HEK293 (cell line): ENCODE data around the gene XPO1.
"Not testable (repeated sequence)": the region's sequence is repeated elsewhere in the genome, so short reads cannot be mapped to it uniquely, and the experiment has no call there.

Experiments used
- CTCF ChIA-PET: fragments of 350-600 bp; formaldehyde crosslinking; extraction: SDS; loops from one replicate; lab custom pipeline; 2021; ENCODE audit warnings: antibody characterized with exemption; lab: Yijun Ruan, JAX
- POLR2A ChIA-PET: fragments of 300-600 bp; formaldehyde crosslinking; extraction: SDS; loops from one replicate; lab custom pipeline; 2020; ENCODE audit warnings: antibody characterized with exemption, inconsistent platforms; lab: Yijun Ruan, JAX
- H3K27ac ChIP-seq: fragments of 200-500 bp; sonication (Bioruptor generic); 2 replicates; pipeline ENCODE4 v1.5.1; 2014; ENCODE audit warnings: low read depth, low read length, control low read depth, inconsistent platforms; ENCODE audit errors: extremely low read depth
- H3K36me3 ChIP-seq, 2 experiments: fragments of 200-500 bp in 1 of 2; sonication (Bioruptor generic) in 1 of 2; 1 replicate in 1 of 2; 2 replicates in 1 of 2; pipeline ENCODE4 v1.5.1; 2014 to 2017; ENCODE audit warnings: inconsistent platforms in 2 of 2, low read length in 2 of 2; ENCODE audit not compliant: control insufficient read depth in 2 of 2, insufficient read depth in 1 of 2
- H3K4me1 ChIP-seq: fragments of 200-500 bp; sonication (Bioruptor generic); 2 replicates; pipeline ENCODE4 v1.5.1; 2014; ENCODE audit warnings: mild to moderate bottlenecking, low read length, inconsistent platforms; ENCODE audit not compliant: control insufficient read depth, insufficient read depth
- H3K4me3 ChIP-seq: 2 replicates; pipeline ENCODE4 v1.5.1; 2011; ENCODE audit warnings: low read depth, mild to moderate bottlenecking, control low read depth, low read length, moderate library complexity
- H3K9me3 ChIP-seq: fragments of 200-500 bp; sonication (Bioruptor generic); 2 replicates; pipeline ENCODE4 v1.5.1; 2014; ENCODE audit warnings: low read depth, low read length, inconsistent platforms; ENCODE audit not compliant: control insufficient read depth, insufficient read depth
- HOXA7 ChIP-seq: sonication (generic); formaldehyde crosslinking; IDR thresholded peaks from 2 replicates; pipeline ENCODE4 v1.8.1; 2022; ENCODE audit warnings: missing genetic modification reagents, borderline replicate concordance
- KLF7 ChIP-seq: fragments of 450-650 bp; formaldehyde crosslinking; IDR thresholded peaks from 2 replicates; pipeline ENCODE4 v1.5.1; 2016; ENCODE audit warnings: missing biosample characterization, missing genetic modification characterization, borderline replicate concordance
- KLF9 ChIP-seq: fragments of 450-650 bp; formaldehyde crosslinking; IDR thresholded peaks from 2 replicates; pipeline ENCODE4 v1.5.1; 2016; ENCODE audit warnings: missing biosample characterization, missing genetic modification characterization, low read depth
- MYNN ChIP-seq: fragments of 450-650 bp; formaldehyde crosslinking; IDR thresholded peaks from 2 replicates; pipeline ENCODE4 v1.5.1; 2016; ENCODE audit warnings: missing biosample characterization, missing genetic modification characterization, borderline replicate concordance
- OSR2 ChIP-seq: fragments of 450-650 bp; formaldehyde crosslinking; IDR thresholded peaks from 2 replicates; pipeline ENCODE4 v1.5.1; 2016; ENCODE audit warnings: missing biosample characterization, missing genetic modification characterization
- SCRT1 ChIP-seq: fragments of 450-650 bp; formaldehyde crosslinking; IDR thresholded peaks from 2 replicates; pipeline ENCODE4 v1.5.1; 2016; ENCODE audit warnings: missing biosample characterization, missing genetic modification characterization, borderline replicate concordance
- YY2 ChIP-seq: fragments of 450-650 bp; formaldehyde crosslinking; IDR thresholded peaks from 2 replicates; pipeline ENCODE4 v1.5.1; 2016; ENCODE audit warnings: missing biosample characterization, missing genetic modification characterization
- ZBTB20 ChIP-seq: fragments of 450-650 bp; formaldehyde crosslinking; IDR thresholded peaks from 2 replicates; pipeline ENCODE4 v1.5.1; 2016; ENCODE audit warnings: missing biosample characterization, missing genetic modification characterization
- ZNF138 ChIP-seq: fragments of 450-650 bp; formaldehyde crosslinking; IDR thresholded peaks from 2 replicates; pipeline ENCODE4 v1.5.1; 2016; ENCODE audit warnings: missing biosample characterization, missing genetic modification characterization, borderline replicate concordance
- ZNF19 ChIP-seq: fragments of 450-650 bp; formaldehyde crosslinking; IDR thresholded peaks from 2 replicates; pipeline ENCODE4; 2016; ENCODE audit warnings: missing biosample characterization, missing genetic modification characterization, low read depth
- ZNF221 ChIP-seq: fragments of 450-650 bp; formaldehyde crosslinking; IDR thresholded peaks from 2 replicates; pipeline ENCODE4 v1.5.1; 2017; ENCODE audit warnings: missing biosample characterization, missing genetic modification characterization, borderline replicate concordance
- ZNF23 ChIP-seq: fragments of 450-650 bp; formaldehyde crosslinking; IDR thresholded peaks from 2 replicates; pipeline ENCODE4 v1.5.1; 2016; ENCODE audit warnings: missing biosample characterization, missing genetic modification characterization, borderline replicate concordance
- ZNF391 ChIP-seq: fragments of 450-650 bp; formaldehyde crosslinking; IDR thresholded peaks from 2 replicates; pipeline ENCODE4 v1.5.1; 2016; ENCODE audit warnings: low read depth, missing biosample characterization, missing genetic modification characterization, borderline replicate concordance
- ZNF416 ChIP-seq: fragments of 450-650 bp; formaldehyde crosslinking; IDR thresholded peaks from 2 replicates; pipeline ENCODE4 v1.5.1; 2016; ENCODE audit warnings: missing biosample characterization, missing genetic modification characterization
- ZNF473 ChIP-seq: fragments of 450-650 bp; formaldehyde crosslinking; IDR thresholded peaks from 2 replicates; pipeline ENCODE4 v1.5.1; 2017; ENCODE audit warnings: missing biosample characterization, missing genetic modification characterization
- ZNF510 ChIP-seq: fragments of 450-650 bp; formaldehyde crosslinking; IDR thresholded peaks from 2 replicates; pipeline ENCODE4 v1.5.1; 2018; ENCODE audit warnings: mild to moderate bottlenecking, missing genetic modification characterization, missing biosample characterization; ENCODE audit not compliant: insufficient replicate concordance
- ZNF610 ChIP-seq: fragments of 450-650 bp; formaldehyde crosslinking; IDR thresholded peaks from 2 replicates; pipeline ENCODE4 v1.5.1; 2016; ENCODE audit warnings: missing biosample characterization, missing genetic modification characterization, borderline replicate concordance
- ZNF658 ChIP-seq: fragments of 450-650 bp; formaldehyde crosslinking; IDR thresholded peaks from 2 replicates; pipeline ENCODE4; 2016; ENCODE audit warnings: missing biosample characterization, missing genetic modification characterization
- ZNF677 ChIP-seq: fragments of 450-650 bp; IDR thresholded peaks from 2 replicates; pipeline ENCODE4 v1.5.0; 2018; ENCODE audit warnings: missing biosample characterization, mild to moderate bottlenecking, missing genetic modification characterization, moderate library complexity
- ZNF768 ChIP-seq: fragments of 450-650 bp; formaldehyde crosslinking; IDR thresholded peaks from 2 replicates; pipeline ENCODE4 v1.5.1; 2018; ENCODE audit warnings: missing biosample characterization, mild to moderate bottlenecking, missing genetic modification characterization
- ZSCAN16 ChIP-seq: fragments of 450-650 bp; formaldehyde crosslinking; IDR thresholded peaks from 2 replicates; pipeline ENCODE4 v1.5.1; 2016; ENCODE audit warnings: missing biosample characterization, missing genetic modification characterization
- ZXDB ChIP-seq: fragments of 450-650 bp; formaldehyde crosslinking; IDR thresholded peaks from 2 replicates; pipeline ENCODE4 v1.5.1; 2016; ENCODE audit warnings: missing biosample characterization, missing genetic modification characterization
- TF ChIP-seq, protein P1 (sequence below): fragments of 450-650 bp; formaldehyde crosslinking; IDR thresholded peaks from 2 replicates; pipeline ENCODE4 v1.5.1; 2016; ENCODE audit warnings: missing biosample characterization, missing genetic modification characterization
- TF ChIP-seq, protein P2 (sequence below): fragments of 450-650 bp; formaldehyde crosslinking; IDR thresholded peaks from 2 replicates; pipeline ENCODE4 v1.5.1; 2017; ENCODE audit warnings: missing biosample characterization, mild to moderate bottlenecking, missing genetic modification characterization, moderate library complexity
- TF ChIP-seq, protein P3 (sequence below): fragments of 450-650 bp; IDR thresholded peaks from 2 replicates; pipeline ENCODE4 v1.5.1; 2018; ENCODE audit warnings: missing biosample characterization, missing genetic modification characterization

The XPO1 gene

DNA sequence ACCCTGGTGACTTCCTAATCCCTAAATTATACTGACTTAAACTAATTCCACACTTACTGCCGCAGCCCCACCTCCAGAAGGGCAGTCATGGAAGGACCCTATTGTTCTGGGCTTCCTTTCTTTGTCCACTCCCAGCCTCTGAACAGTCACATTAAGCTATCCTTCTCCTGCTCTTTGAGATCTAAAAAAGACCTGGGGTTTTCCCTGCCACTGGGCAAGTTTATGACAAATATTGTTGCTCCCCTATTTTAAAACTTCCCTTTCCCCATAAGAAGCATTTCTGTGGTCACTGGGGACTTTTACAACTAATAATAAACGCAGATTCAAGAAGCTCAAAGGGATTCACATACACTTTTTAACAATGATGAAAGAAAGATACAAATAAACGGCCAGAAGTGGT, 47.2 kb upstream of the XPO1 start:
- H3K27ac ChIP-seq, result no peak overlapping the region
- H3K36me3 ChIP-seq, result no peaks in the 10 kb centered on the region
- no peak overlapping the region for H3K4me3 ChIP-seq
- H3K9me3 ChIP-seq, result no peaks in the 10 kb centered on the region
- CTCF ChIA-PET, result no interaction called here
- POLR2A ChIA-PET, result interaction anchor here (1.0 kb wide), 1 partner anchor 10 kb away, joined by 3 read pairs; no protein-coding TSS in a partner anchor
- TF ChIP-seq KLF9 (tag by site-specific recombination) (no peak), ZNF138 (tag by site-specific recombination) (no peak), ZNF658 (tag by site-specific recombination) (no peak), SCRT1 (tag by site-specific recombination) (no peak), HOXA7 (CRISPR knock-in tag) (no peak)
- TF ChIP-seq, protein P1, sequence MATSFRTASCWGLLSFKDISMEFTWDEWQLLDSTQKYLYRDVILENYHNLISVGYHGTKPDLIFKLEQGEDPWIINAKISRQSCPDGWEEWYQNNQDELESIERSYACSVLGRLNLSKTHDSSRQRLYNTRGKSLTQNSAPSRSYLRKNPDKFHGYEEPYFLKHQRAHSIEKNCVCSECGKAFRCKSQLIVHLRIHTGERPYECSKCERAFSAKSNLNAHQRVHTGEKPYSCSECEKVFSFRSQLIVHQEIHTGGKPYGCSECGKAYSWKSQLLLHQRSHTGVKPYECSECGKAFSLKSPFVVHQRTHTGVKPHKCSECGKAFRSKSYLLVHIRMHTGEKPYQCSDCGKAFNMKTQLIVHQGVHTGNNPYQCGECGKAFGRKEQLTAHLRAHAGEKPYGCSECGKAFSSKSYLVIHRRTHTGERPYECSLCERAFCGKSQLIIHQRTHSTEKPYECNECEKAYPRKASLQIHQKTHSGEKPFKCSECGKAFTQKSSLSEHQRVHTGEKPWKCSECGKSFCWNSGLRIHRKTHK (tag by site-specific recombination), result no peak
- H3K4me1 ChIP-seq, result no peaks in the 10 kb centered on the region

DNA sequence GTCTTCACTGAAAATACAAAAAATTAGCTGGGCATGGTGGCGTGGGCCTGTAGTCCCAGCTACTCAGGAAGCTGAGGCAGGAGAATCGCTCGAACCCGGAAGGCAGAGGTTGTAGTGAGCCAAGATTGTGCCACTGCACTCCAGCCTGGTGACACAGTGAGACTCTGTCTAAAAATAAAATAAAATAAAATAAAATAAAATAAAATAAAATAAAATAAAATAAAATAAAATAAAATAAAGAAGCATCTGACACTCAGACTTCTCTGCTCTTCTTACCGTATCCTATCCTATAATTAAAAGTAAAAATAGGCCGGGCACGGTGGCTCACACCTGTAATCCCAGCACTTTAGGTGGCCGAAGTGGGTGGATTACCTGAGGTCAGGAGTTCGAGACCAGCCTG, 46.2 kb upstream of the XPO1 start:
- CTCF ChIA-PET, H3K9me3 ChIP-seq: not testable (repeated sequence)

DNA sequence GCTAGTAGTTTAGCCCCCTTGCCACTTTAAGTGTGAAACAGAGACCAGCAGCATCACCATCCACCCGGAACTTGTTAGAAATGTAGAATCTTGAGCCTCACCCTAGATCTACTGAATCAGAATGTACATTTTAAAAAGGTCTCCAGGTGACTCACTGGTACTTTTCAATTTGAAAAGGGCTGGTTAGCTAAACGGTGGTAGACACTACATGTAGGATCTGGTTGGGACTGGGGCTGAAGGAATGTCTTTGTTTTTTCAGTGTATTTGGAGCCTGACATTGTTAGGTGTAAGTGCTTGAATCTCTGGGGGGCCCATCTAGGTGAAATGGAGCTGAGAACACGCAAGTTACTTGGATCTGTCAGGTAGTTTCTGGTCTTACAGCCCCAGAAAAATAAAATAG, 44.0 kb upstream of the XPO1 start:
- CTCF ChIA-PET, result no interaction called here
- TF ChIP-seq KLF7 (tag by site-specific recombination), result no peak
- TF ChIP-seq ZNF510, result no peak
- no peak for TF ChIP-seq ZSCAN16
- no peak for TF ChIP-seq ZXDB
- TF ChIP-seq ZNF610, result no peak
- TF ChIP-seq ZBTB20 (tag by site-specific recombination), result no peak
- TF ChIP-seq ZNF19 (tag by site-specific recombination), result no peak
- no peak for TF ChIP-seq ZNF221 (tag by site-specific recombination)
- no peak for TF ChIP-seq YY2 (tag by site-specific recombination)
- no peak for TF ChIP-seq ZNF391 (tag by site-specific recombination)
- no peak for TF ChIP-seq ZNF768 (tag by site-specific recombination)
- no peak for TF ChIP-seq MYNN (tag by site-specific recombination)
- no peaks in the 10 kb centered on the region for H3K9me3 ChIP-seq
- no peaks in the 10 kb centered on the region for H3K4me1 ChIP-seq
- no peaks in the 10 kb centered on the region for H3K36me3 ChIP-seq
- no peak overlapping the region for H3K4me3 ChIP-seq
- POLR2A ChIA-PET, result interaction anchor here (0.5 kb wide), 1 partner anchor 71 kb away, joined by 3 read pairs; no protein-coding TSS in a partner anchor
- no peak overlapping the region for H3K27ac ChIP-seq

More for the DNA sequence above, 46.2 kb upstream of the XPO1 start:
- H3K36me3 ChIP-seq, POLR2A ChIA-PET, H3K4me3 ChIP-seq, H3K4me1 ChIP-seq, H3K27ac ChIP-seq: not testable (repeated sequence)

DNA sequence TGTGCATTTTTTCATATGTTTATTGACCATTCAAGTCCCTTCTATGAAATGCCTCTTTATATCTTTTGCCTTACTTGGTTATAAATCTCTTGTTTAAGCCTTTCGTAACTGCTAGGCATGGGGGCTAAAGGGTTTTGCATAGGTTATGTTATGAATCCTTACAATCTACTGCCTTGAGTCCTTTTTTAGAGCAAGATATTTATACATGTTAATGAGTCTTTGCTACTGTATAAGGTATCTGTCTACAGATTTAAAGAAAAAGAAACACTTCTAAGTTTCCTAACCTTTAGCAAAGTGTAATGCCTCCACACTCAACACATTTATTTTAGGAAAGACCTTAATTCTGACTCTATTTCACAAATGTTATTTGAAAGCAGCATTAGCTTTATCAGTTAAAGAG, 43.6 kb upstream of the XPO1 start:
- ChIA-PET CTCF (no interaction called here), POLR2A (interaction anchor here (0.5 kb wide), 1 partner anchor 71 kb away, joined by 3 read pairs; no protein-coding TSS in a partner anchor)
- Histone ChIP-seq H3K27ac (no peak overlapping the region), H3K4me1 (no peaks in the 10 kb centered on the region), H3K9me3 (no peaks in the 10 kb centered on the region), H3K36me3 (no peaks in the 10 kb centered on the region), H3K4me3 (no peak overlapping the region)
- TF ChIP-seq, protein P2, sequence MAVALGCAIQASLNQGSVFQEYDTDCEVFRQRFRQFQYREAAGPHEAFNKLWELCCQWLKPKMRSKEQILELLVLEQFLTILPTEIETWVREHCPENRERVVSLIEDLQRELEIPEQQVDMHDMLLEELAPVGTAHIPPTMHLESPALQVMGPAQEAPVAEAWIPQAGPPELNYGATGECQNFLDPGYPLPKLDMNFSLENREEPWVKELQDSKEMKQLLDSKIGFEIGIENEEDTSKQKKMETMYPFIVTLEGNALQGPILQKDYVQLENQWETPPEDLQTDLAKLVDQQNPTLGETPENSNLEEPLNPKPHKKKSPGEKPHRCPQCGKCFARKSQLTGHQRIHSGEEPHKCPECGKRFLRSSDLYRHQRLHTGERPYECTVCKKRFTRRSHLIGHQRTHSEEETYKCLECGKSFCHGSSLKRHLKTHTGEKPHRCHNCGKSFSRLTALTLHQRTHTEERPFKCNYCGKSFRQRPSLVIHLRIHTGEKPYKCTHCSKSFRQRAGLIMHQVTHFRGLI (tag by site-specific recombination), result no peak
- TF ChIP-seq ZNF23 (tag by site-specific recombination) (no peak), OSR2 (tag by site-specific recombination) (no peak), ZNF677 (no peak), ZNF416 (no peak), ZNF473 (tag by site-specific recombination) (no peak), ZNF610 (no peak)
- TF ChIP-seq, protein P3, sequence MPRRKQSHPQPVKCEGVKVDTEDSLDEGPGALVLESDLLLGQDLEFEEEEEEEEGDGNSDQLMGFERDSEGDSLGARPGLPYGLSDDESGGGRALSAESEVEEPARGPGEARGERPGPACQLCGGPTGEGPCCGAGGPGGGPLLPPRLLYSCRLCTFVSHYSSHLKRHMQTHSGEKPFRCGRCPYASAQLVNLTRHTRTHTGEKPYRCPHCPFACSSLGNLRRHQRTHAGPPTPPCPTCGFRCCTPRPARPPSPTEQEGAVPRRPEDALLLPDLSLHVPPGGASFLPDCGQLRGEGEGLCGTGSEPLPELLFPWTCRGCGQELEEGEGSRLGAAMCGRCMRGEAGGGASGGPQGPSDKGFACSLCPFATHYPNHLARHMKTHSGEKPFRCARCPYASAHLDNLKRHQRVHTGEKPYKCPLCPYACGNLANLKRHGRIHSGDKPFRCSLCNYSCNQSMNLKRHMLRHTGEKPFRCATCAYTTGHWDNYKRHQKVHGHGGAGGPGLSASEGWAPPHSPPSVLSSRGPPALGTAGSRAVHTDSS, result no peak
